SJCRH30 (cell line): ENCODE results near the gene POLE. TPM values are rescaled to one million over a fixed set of nuclear protein-coding genes. Genes with fewer than 3 reads are reported as not detected.

Source experiments
- DNase-seq, 2 experiments: peaks; one replicate each; pipeline ENCODE4 v3.0.0-alpha.2; 2015 to 2020
- H3K27ac ChIP-seq: fragments of 250-450 bp; sonication (Bioruptor Pico); 2 replicates; pipeline ENCODE4 v1.5.1; 2020; ENCODE audit warnings: mild to moderate bottlenecking, moderate library complexity
- H3K27me3 ChIP-seq: fragments of 250-450 bp; sonication (Bioruptor Pico); 2 replicates; pipeline ENCODE4 v1.5.1; 2020; ENCODE audit warnings: mild to moderate bottlenecking, moderate library complexity
- H3K36me3 ChIP-seq: fragments of 250-450 bp; sonication (Bioruptor Pico); 2 replicates; pipeline ENCODE4 v1.5.1; 2020; ENCODE audit warnings: mild to moderate bottlenecking, moderate library complexity
- H3K4me1 ChIP-seq: fragments of 250-450 bp; sonication (Bioruptor Pico); 2 replicates; pipeline ENCODE4 v1.5.1; 2020; ENCODE audit warnings: mild to moderate bottlenecking, moderate library complexity
- H3K4me3 ChIP-seq: fragments of 250-450 bp; sonication (Bioruptor Pico); 2 replicates; pipeline ENCODE4 v1.5.1; 2020; ENCODE audit warnings: mild to moderate bottlenecking, moderate library complexity
- H3K9me3 ChIP-seq: fragments of 250-450 bp; sonication (Bioruptor Pico); replicated peaks from 2 replicates; pipeline ENCODE4 v1.5.1; 2020; ENCODE audit warnings: mild to moderate bottlenecking, moderate library complexity
- total RNA-seq: library from RNA; depleted of rRNA; stranded (reverse); fragments of >200 nt; shearing (Covaris generic); gene quantifications from 2 replicates; pipeline ENCODE4 v1.2.3, GENCODE V29; 2014; rRNA removed

Gene POLE
- total RNA-seq, 1 experiment from 2014 or later = 95.8 TPM

GRCh38 chr12:132578118-132578517, 109.0 kb downstream of the POLE start:
- Histone ChIP-seq H3K4me3 (no peak overlapping the region), H3K36me3 (peaks cover 9% of the 10 kb centered on the region; the same call in 1 of the 2 replicates), H3K27me3 (no peaks in the 10 kb centered on the region), H3K9me3 (no peaks in the 10 kb centered on the region), H3K4me1 (no peaks in the 10 kb centered on the region), H3K27ac (no peak overlapping the region)
- no peak for DNase-seq

GRCh38 chr12:132577191-132577920, 109.8 kb downstream of the POLE start:
- no peaks in the 10 kb centered on the region for H3K27me3 ChIP-seq
- no peak overlapping the region for H3K4me3 ChIP-seq
- H3K27ac ChIP-seq = no peak overlapping the region
- H3K9me3 ChIP-seq = no peaks in the 10 kb centered on the region
- H3K36me3 ChIP-seq = peaks cover 9% of the 10 kb centered on the region; the same call in 1 of the 2 replicates
- no peak for DNase-seq
- H3K4me1 ChIP-seq = no peaks in the 10 kb centered on the region

- DNase-seq = no peak
- H3K36me3 ChIP-seq = peaks cover 9% of the 10 kb centered on the region; the same call in 1 of the 2 replicates
- no peaks in the 10 kb centered on the region for H3K9me3 ChIP-seq
- no peaks in the 10 kb centered on the region for H3K4me1 ChIP-seq
- H3K27ac ChIP-seq = no peak overlapping the region
- no peaks in the 10 kb centered on the region for H3K27me3 ChIP-seq
- no peak overlapping the region for H3K4me3 ChIP-seq
Observed at GRCh38 chr12:132576701-132577100, 110.4 kb downstream of the POLE start.

- H3K9me3 ChIP-seq = no peaks in the 10 kb centered on the region
- H3K36me3 ChIP-seq = peaks cover 6% of the 10 kb centered on the region; the same call in 1 of the 2 replicates
Observed at GRCh38 chr12:132575661-132576060, 111.5 kb downstream of the POLE start.

GRCh38 chr12:132574271-132574996, 112.7 kb downstream of the POLE start:
- Histone ChIP-seq H3K4me1 (no peaks in the 10 kb centered on the region), H3K4me3 (no peak overlapping the region), H3K9me3 (no peaks in the 10 kb centered on the region), H3K36me3 (peaks cover 7% of the 10 kb centered on the region; the same call in 1 of the 2 replicates), H3K27me3 (no peaks in the 10 kb centered on the region), H3K27ac (no peak overlapping the region)
- no peak for DNase-seq

More at GRCh38 chr12:132575661-132576060, 111.5 kb downstream of the POLE start:
- Histone ChIP-seq H3K4me1 (no peaks in the 10 kb centered on the region), H3K27me3 (no peaks in the 10 kb centered on the region), H3K27ac (no peak overlapping the region), H3K4me3 (no peak overlapping the region)
- DNase-seq = no peak

Other genes with a start within 250 kb of the POLE start
- gene FBRSL1, start 197.2 kb downstream of the POLE start, total RNA-seq = 15.6 and 15.7 TPM in 2 replicates
- gene LRCOL1, start 76.8 kb downstream of the POLE start, total RNA-seq = not detected in 2 replicates
- gene P2RX2, start 68.6 kb downstream of the POLE start, total RNA-seq = not detected in 2 replicates
- gene PXMP2, start 245 bp upstream of the POLE start, total RNA-seq = 86.7 and 94.9 TPM in 2 replicates
- gene PGAM5, start 23.5 kb upstream of the POLE start, total RNA-seq = 41.9 and 45.4 TPM in 2 replicates
- 58.8 and 59.1 TPM in 2 replicates for gene ANKLE2, start 74.5 kb upstream of the POLE start, total RNA-seq
- 36.0 and 40.3 TPM in 2 replicates for gene GOLGA3, start 141.5 kb upstream of the POLE start, total RNA-seq
- gene CHFR, start 200.3 kb upstream of the POLE start, total RNA-seq = 8.2 and 8.5 TPM in 2 replicates